Mucosa of rectum (tissue), 2 donors: ENCODE measurements around the gene PNPT1.
"Not testable (repeated sequence)": the region's sequence is repeated elsewhere in the genome, so short reads cannot be mapped to it uniquely, and the experiment has no call there.

Experiments
- H3K27ac ChIP-seq, 2 donors: one replicate each; pipeline ENCODE4 v1.7.0; 2013; ENCODE audit warnings: inconsistent platforms in 2 of 2, low read depth in 2 of 2, low read length in 2 of 2
- H3K27me3 ChIP-seq, 2 donors: one replicate each; pipeline ENCODE4 v1.7.0; 2013; ENCODE audit warnings: low read length in 2 of 2; ENCODE audit not compliant: control insufficient read depth in 2 of 2, insufficient read depth in 2 of 2
- H3K36me3 ChIP-seq, 2 donors: one replicate each; pipeline ENCODE4 v1.7.0; 2013; ENCODE audit warnings: low read length in 2 of 2; ENCODE audit not compliant: control insufficient read depth in 2 of 2, insufficient read depth in 2 of 2
- H3K4me1 ChIP-seq, 2 donors: one replicate each; pipeline ENCODE4 v1.7.0; 2013; ENCODE audit warnings: low read length in 2 of 2, mild to moderate bottlenecking in 1 of 2; ENCODE audit not compliant: control insufficient read depth in 2 of 2, insufficient read depth in 2 of 2
- H3K4me3 ChIP-seq, 2 donors: one replicate each; pipeline ENCODE4 v1.7.0; 2013; ENCODE audit warnings: low read length in 2 of 2
- H3K9ac ChIP-seq, 2 donors: one replicate each; pipeline ENCODE4 v1.7.0; 2013; ENCODE audit warnings: low read length in 2 of 2, low read depth in 1 of 2, mild to moderate bottlenecking in 1 of 2
- H3K9me3 ChIP-seq, 2 donors: one replicate each; pipeline ENCODE4 v1.7.0; 2013; ENCODE audit warnings: low read length in 2 of 2; ENCODE audit not compliant: control insufficient read depth in 2 of 2
- donor health status: healthy.
- donor health status: Normal muscosa, but diverticular disease.

PNPT1 gene

GRCh38 chr2:55718165-55719008 lies 24.7 kb upstream of the PNPT1 start:
- Histone ChIP-seq H3K27ac (no peak overlapping the region), H3K36me3 (no peaks in the 10 kb centered on the region), H3K9ac (no peak overlapping the region), H3K27me3 (no peaks in the 10 kb centered on the region), H3K4me1 (peaks cover 5 to 15% of the 10 kb centered on the region in 2 donors), H3K9me3 (no peaks in the 10 kb centered on the region), H3K4me3 (no peak overlapping the region)

GRCh38 chr2:55715626-55716025 lies 22.0 kb upstream of the PNPT1 start:
- Histone ChIP-seq H3K4me1 (peaks cover 5 to 21% of the 10 kb centered on the region in 2 donors), H3K36me3 (no peaks in the 10 kb centered on the region), H3K27ac (no peak overlapping the region), H3K9me3 (no peaks in the 10 kb centered on the region), H3K27me3 (no peaks in the 10 kb centered on the region), H3K4me3 (no peak overlapping the region), H3K9ac (no peak overlapping the region)

- H3K9ac ChIP-seq, H3K4me3 ChIP-seq, H3K36me3 ChIP-seq, H3K27ac ChIP-seq, H3K9me3 ChIP-seq, H3K27me3 ChIP-seq: not testable (repeated sequence)
- peaks cover 5 to 21% of the 10 kb centered on the region in 2 donors for H3K4me1 ChIP-seq
These were observed 21.5 kb upstream of the PNPT1 start for GRCh38 chr2:55715178-55715577.

- H3K4me1 ChIP-seq: peaks cover 5 to 21% of the 10 kb centered on the region in 2 donors
- H3K9ac ChIP-seq: no peak overlapping the region
- H3K36me3 ChIP-seq: no peaks in the 10 kb centered on the region
- no peaks in the 10 kb centered on the region for H3K27me3 ChIP-seq
- no peaks in the 10 kb centered on the region for H3K9me3 ChIP-seq
- no peak overlapping the region for H3K27ac ChIP-seq
- no peak overlapping the region for H3K4me3 ChIP-seq
These were observed 18.9 kb upstream of the PNPT1 start for GRCh38 chr2:55712477-55713060.

- Histone ChIP-seq H3K27me3 (no peaks in the 10 kb centered on the region), H3K4me3 (no peak overlapping the region), H3K36me3 (no peaks in the 10 kb centered on the region), H3K9me3 (no peaks in the 10 kb centered on the region), H3K9ac (no peak overlapping the region), H3K4me1 (peaks cover 5 to 13% of the 10 kb centered on the region in 2 donors), H3K27ac (no peak overlapping the region)
These were observed 16.4 kb upstream of the PNPT1 start for GRCh38 chr2:55710025-55710424.

GRCh38 chr2:55707751-55708150 lies 14.1 kb upstream of the PNPT1 start:
- no peaks in the 10 kb centered on the region for H3K36me3 ChIP-seq
- H3K9ac ChIP-seq: no peak overlapping the region
- no peaks in the 10 kb centered on the region for H3K27me3 ChIP-seq
- peaks cover 0 to 3% of the 10 kb centered on the region in 2 donors for H3K4me1 ChIP-seq
- no peak overlapping the region for H3K27ac ChIP-seq
- H3K9me3 ChIP-seq: no peaks in the 10 kb centered on the region
- no peak overlapping the region for H3K4me3 ChIP-seq

- H3K4me3 ChIP-seq, H3K9me3 ChIP-seq, H3K27ac ChIP-seq, H3K9ac ChIP-seq, H3K36me3 ChIP-seq, H3K4me1 ChIP-seq, H3K27me3 ChIP-seq: not testable (repeated sequence)
These were observed 12.6 kb upstream of the PNPT1 start for GRCh38 chr2:55706258-55706657.

- Histone ChIP-seq H3K9me3 (no peaks in the 10 kb centered on the region), H3K27me3 (no peaks in the 10 kb centered on the region), H3K4me1 (no peaks in the 10 kb centered on the region), H3K9ac (no peak overlapping the region), H3K27ac (no peak overlapping the region), H3K36me3 (no peaks in the 10 kb centered on the region), H3K4me3 (no peak overlapping the region)
These were observed 11.5 kb upstream of the PNPT1 start for GRCh38 chr2:55705027-55705653.

GRCh38 chr2:55703350-55703749 lies 9.7 kb upstream of the PNPT1 start:
- Histone ChIP-seq H3K9ac (no peak overlapping the region), H3K4me1 (no peaks in the 10 kb centered on the region), H3K9me3 (no peaks in the 10 kb centered on the region), H3K36me3 (no peaks in the 10 kb centered on the region), H3K27ac (no peak overlapping the region), H3K27me3 (no peaks in the 10 kb centered on the region), H3K4me3 (no peak overlapping the region)

GRCh38 chr2:55692740-55693139 lies 904 bp downstream of the PNPT1 start:
- H3K9me3 ChIP-seq, H3K36me3 ChIP-seq, H3K27ac ChIP-seq, H3K27me3 ChIP-seq: not testable (repeated sequence)
- Histone ChIP-seq H3K4me3 (peak overlapping the region; percentile 97 to 99), H3K4me1 (peaks cover 0 to 14% of the 10 kb centered on the region in 2 donors), H3K9ac (peak overlapping the region in 1 of 2 donors; percentile 64)
